Medulla oblongata (tissue), 1 donor: ENCODE data around the gene TSSC4.

Source experiments
- DNase-seq: peaks from one replicate; pipeline ENCODE4 v3.0.0-alpha.2; 2015; ENCODE audit errors: extremely low spot score

The TSSC4 gene

DNA sequence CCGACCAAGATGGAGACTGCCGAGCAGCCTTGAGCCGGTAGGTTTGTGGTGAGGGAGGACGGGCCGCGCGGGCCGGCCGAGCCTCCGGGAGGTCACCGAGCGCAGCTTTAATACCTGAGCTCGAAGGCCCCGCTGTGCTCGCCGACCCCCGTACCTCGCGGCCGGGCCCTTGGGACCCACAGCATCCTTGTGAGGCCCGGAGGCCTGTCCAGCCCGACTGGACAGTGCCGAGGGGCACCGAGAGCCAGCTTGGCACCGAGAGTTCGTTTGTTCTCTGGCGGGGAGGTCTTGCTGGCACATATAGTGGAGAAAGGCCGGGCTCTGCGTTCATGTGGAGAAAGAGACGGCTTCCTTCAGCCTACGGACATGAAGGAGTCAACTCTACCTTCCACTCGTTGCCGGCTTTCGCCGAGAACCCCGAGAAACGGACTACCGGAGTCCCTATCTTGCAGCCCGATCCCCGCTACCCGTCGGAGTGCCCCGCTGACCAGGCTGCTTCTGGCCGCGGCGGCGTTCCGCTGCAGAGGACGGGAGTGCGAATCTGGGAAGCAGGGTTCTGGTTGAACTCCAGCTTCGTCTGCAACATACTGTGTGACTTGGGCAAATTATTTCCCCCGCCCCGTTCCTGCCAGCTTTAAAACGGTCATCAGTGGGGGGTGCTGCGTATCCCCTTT lies 349 bp downstream of the TSSC4 start:
- no peak for DNase-seq

GRCh38 chr11:2401436-2401984 lies 960 bp downstream of the TSSC4 start:
- no peak for DNase-seq

- no peak for DNase-seq
Measured at GRCh38 chr11:2402106-2402505, 1.6 kb downstream of the TSSC4 start.

DNA sequence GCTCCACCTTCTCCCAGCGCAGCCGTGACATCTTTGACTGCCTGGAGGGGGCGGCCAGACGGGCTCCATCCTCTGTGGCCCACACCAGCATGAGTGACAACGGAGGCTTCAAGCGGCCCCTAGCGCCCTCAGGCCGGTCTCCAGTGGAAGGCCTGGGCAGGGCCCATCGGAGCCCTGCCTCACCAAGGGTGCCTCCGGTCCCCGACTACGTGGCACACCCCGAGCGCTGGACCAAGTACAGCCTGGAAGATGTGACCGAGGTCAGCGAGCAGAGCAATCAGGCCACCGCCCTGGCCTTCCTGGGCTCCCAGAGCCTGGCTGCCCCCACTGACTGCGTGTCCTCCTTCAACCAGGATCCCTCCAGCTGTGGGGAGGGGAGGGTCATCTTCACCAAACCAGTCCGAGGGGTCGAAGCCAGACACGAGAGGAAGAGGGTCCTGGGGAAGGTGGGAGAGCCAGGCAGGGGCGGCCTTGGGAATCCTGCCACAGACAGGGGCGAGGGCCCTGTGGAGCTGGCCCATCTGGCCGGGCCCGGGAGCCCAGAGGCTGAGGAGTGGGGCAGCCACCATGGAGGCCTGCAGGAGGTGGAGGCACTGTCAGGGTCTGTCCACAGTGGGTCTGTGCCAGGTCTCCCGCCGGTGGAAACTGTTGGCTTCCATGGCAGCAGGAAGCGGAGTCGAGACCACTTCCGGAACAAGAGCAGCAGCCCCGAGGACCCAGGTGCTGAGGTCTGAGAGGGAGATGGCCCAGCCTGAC lies 2.5 kb downstream of the TSSC4 start:
- DNase-seq = no peak

DNA sequence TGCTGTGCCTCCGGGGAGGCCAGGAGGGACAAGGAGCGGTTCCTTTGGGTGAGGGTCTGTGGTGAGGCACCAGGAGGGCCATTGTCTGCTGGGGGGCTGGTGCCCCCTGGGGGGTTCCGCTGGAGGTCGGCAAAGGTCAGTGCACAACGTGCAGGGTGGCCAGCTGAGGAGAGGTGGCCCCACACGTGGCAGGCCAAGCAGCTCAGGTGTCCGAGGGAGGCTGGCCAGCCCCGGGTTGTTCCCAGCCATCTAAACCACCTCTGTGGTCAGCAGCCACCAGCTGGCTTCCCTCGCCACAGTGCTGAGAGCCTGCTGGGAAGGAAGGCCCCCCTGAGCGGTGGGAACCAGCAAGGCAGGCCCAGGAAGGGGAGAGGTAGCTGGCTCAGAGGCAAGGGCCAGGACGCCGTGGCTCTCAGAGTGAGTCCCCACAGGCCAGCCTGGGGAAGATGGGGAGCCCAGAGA lies 4.2 kb downstream of the TSSC4 start:
- no peak for DNase-seq

- no peak for DNase-seq
Measured at GRCh38 chr11:2406451-2406850, 5.9 kb downstream of the TSSC4 start.

GRCh38 chr11:2406878-2407410 lies 6.4 kb downstream of the TSSC4 start:
- no peak for DNase-seq

DNA sequence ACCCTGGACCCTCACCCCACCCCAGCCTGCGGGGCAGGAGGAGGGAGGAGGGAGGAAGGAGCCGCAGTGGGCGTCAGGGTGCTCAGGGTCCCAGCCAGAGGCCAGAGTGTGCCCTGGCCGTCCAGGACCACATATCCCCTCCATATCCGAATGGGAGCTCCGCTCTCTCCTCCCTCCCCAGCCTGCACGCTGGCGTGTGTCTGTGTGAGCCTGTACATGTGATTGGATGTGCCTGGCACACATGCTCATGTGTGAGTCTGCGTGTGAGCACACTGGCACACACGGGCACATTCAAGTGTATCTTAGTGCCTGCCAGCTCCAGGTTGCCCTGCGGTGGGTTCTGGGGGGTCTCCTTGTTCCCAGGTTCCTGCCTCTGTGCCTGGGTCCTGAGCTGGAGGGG lies 8.1 kb downstream of the TSSC4 start:
- DNase-seq = no peak

GRCh38 chr11:2409126-2409525 lies 8.6 kb downstream of the TSSC4 start:
- no peak for DNase-seq

- DNase-seq = no peak
Measured at GRCh38 chr11:2409611-2410468, 9.3 kb downstream of the TSSC4 start.

DNA sequence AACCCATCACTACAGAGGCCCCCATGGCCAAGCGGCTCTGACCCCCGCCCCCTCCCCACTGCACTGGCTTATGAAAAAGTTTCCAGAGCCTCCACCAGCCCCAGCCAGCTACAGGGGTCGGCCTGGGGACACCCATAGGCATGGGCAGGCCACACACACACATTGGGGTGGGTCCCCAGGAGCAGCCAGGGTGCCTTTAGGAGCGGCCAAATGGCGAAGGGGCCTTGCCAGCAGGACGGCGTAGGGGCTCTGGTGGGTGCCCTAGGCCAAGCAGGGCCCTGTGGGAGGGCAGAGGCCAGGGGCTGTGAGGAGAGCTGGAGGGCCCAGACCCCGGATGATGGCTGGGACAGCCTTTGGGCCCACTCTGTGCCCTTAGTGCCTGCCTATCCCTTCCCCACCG lies 10.1 kb downstream of the TSSC4 start:
- DNase-seq = no peak

DNA sequence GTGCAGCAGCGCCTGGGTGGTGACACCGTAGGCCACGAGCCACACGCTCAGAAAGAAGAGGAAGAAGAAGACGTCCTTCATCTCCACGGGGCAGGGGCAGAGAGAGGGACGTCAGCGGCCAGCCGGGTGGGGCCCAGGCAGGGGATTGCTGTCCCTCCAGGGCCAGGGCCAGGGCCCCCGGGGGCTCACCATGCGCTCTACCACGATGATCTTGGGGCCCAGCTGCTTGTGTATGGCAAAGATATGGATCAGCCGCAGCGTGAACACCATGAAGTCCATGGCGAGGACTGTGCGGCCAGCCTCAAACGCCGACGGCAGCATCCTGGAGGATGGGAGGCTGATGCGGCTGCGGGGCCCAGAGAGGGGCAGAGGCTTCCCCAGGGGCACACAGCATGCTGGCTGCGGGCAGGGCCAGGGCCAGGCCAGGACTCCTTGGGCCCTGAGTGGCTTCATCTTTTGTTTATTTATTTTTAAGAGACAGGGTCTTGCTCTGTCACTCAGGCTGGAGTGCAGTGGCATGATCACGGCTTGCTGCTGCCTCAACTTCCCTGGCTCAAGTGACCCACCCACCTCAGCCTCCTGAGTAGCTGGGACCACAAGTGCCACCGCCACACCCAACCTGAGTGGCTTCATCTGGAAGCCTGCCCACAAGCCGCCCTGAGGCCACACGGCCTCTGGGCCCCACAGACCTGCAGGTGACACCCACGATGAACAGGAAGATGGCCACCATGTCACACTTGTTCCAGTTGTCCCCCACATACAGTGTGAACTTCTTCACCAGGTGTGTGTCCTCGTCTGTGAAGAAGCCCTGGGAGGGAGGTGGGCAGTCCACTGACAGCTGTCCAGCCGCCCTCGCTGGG lies 11.1 kb downstream of the TSSC4 start:
- DNase-seq = no peak

- no peak for DNase-seq
Measured at GRCh38 chr11:2412323-2412722, 11.8 kb downstream of the TSSC4 start.

- DNase-seq = no peak
Measured at GRCh38 chr11:2413742-2414579, 13.4 kb downstream of the TSSC4 start.

DNA sequence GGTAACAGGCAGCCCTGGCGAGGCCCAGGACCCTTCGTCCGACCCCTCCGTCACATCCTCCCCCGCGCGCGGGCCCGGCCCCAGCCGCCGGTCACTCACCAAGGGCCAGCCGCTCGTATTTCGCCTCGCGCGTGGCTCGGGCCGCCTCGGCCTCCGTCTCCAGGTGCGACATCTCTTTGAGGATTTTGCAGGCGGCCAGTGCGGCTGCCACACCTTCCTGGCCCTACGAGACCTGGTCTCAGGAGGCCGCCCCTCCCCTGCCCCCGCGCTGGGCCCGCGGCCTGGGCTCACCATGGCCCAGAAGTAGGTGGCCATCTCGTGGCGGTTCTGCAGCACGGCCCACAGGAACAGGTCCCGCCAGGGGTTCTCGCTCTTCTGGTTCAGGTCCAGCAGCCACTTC lies 14.1 kb downstream of the TSSC4 start:
- DNase-seq = no peak

GRCh38 chr11:2415171-2415570 lies 14.6 kb downstream of the TSSC4 start:
- DNase-seq = no peak

GRCh38 chr11:2415601-2416380 lies 15.2 kb downstream of the TSSC4 start:
- DNase-seq = no peak

DNA sequence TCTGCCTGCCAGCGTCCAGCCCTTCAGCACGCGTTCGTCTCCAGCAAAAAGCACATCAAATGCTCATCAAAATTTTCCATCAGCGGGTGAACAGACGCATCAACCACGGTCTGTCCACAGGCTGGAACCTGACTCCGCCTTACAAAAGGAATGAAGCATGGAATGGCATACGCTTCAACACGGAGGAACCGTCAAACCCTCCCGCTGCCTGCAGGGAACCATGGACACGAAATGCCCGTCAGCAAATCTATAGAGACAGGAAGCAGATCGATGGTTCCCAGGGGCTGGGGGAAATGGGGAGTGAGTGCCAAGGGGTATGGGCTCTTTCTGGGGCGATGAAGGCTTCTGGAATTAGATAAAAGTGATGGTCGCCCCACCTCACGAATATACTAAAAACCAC lies 16.2 kb downstream of the TSSC4 start:
- no peak for DNase-seq
